ENCODE data around the gene APOF.
A peak's percentile ranks its signal among the peaks of the same experiment; 100 is the strongest.

- TF ChIP-seq, protein P1, sequence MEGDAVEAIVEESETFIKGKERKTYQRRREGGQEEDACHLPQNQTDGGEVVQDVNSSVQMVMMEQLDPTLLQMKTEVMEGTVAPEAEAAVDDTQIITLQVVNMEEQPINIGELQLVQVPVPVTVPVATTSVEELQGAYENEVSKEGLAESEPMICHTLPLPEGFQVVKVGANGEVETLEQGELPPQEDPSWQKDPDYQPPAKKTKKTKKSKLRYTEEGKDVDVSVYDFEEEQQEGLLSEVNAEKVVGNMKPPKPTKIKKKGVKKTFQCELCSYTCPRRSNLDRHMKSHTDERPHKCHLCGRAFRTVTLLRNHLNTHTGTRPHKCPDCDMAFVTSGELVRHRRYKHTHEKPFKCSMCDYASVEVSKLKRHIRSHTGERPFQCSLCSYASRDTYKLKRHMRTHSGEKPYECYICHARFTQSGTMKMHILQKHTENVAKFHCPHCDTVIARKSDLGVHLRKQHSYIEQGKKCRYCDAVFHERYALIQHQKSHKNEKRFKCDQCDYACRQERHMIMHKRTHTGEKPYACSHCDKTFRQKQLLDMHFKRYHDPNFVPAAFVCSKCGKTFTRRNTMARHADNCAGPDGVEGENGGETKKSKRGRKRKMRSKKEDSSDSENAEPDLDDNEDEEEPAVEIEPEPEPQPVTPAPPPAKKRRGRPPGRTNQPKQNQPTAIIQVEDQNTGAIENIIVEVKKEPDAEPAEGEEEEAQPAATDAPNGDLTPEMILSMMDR (IDR thresholded peaks at IDR 0.05) = no peak
- no peak for TF ChIP-seq EP300 (IDR thresholded peaks at IDR 0.05)
- TF ChIP-seq POLR2AphosphoS5 (IDR thresholded peaks at IDR 0.05) = peak in 1 of 3 donors; percentile 84
- peak in 1 of 2 donors; percentile 80 for TF ChIP-seq POLR2A (IDR thresholded peaks at IDR 0.05)
Measured at GRCh38 chr12:56359851-56360767, 2.5 kb downstream of the APOF start, which contains the start of gene STAT2.

Data from suprapubic skin (tissue), 4 donors.